Prostate gland (tissue), 2 donors: Measurements from ENCODE around the gene RPS15.

Experiments used
- POLR2A ChIP-seq: fragments of 450-650 bp; IDR thresholded peaks from one replicate; pipeline ENCODE4 v1.6.1; 2016; ENCODE audit warnings: antibody characterized with exemption, mild to moderate bottlenecking
- POLR2AphosphoS5 ChIP-seq: sonication (generic); formaldehyde crosslinking; IDR thresholded peaks from one replicate; pipeline ENCODE4 v1.6.1; 2017; ENCODE audit warnings: antibody characterized with exemption
- TF ChIP-seq, protein P1 (sequence below), 4 experiments: fragments of 200-600 bp in 2 of 4; fragments of 450-650 bp in 2 of 4; sonication (generic) in 2 of 4; IDR thresholded peaks; 1 replicate in 3 of 4; 2 replicates in 1 of 4; pipeline ENCODE4 v1.5.1; 2016 to 2019; ENCODE audit warnings: antibody characterized with exemption in 4 of 4, mild to moderate bottlenecking in 2 of 4, moderate library complexity in 2 of 4

DNA sequence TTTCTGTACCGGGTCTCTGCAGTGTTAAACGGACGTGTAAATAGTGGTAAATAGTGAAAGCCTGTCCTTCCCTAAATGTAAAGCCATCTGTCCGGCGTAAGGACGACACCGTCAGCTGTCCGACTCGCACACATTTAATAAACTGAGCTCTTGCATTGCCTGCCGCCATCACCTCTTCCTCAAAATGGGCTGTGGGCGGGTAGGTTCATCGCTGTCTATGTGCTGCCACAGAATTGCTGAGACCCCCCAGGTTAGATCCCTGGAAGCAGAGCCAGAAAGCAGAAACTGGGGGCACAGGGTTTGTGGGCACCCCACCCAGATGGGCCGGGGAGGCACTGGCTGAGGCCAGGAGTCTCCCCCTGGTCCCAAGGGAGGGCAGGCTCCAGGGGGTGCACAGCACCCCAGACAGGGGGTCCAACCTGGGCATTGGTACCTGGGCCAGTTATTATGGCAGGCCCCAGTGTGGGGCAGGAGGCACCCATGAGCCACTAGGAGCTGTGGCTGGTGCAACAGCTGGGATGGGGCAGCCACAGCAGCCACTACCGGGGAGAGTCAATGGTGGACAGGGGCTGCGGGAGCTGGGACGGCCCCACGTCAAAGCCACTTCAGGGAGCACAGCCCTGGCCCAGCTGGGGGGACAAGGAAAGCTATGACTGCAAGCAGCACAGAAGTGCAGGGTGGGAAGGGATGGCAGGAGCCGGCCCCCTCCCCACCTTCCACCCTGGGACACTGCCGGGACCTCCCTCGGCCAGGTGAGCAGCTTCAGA, 35.1 kb downstream of the RPS15 start:
- TF ChIP-seq, protein P1, sequence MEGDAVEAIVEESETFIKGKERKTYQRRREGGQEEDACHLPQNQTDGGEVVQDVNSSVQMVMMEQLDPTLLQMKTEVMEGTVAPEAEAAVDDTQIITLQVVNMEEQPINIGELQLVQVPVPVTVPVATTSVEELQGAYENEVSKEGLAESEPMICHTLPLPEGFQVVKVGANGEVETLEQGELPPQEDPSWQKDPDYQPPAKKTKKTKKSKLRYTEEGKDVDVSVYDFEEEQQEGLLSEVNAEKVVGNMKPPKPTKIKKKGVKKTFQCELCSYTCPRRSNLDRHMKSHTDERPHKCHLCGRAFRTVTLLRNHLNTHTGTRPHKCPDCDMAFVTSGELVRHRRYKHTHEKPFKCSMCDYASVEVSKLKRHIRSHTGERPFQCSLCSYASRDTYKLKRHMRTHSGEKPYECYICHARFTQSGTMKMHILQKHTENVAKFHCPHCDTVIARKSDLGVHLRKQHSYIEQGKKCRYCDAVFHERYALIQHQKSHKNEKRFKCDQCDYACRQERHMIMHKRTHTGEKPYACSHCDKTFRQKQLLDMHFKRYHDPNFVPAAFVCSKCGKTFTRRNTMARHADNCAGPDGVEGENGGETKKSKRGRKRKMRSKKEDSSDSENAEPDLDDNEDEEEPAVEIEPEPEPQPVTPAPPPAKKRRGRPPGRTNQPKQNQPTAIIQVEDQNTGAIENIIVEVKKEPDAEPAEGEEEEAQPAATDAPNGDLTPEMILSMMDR (IDR thresholded peaks at IDR 0.05): no peak
- TF ChIP-seq POLR2A (no peak), POLR2AphosphoS5 (no peak)
